HepG2 (cell line): ENCODE measurements around the gene RNASE11. TPM values are rescaled to one million over a fixed set of nuclear protein-coding genes. Genes with fewer than 3 reads are reported as not detected.

Source experiments
- IKZF4 ChIP-seq: sonication (generic); formaldehyde crosslinking; IDR thresholded peaks from 2 replicates; pipeline ENCODE4 v1.5.1; 2020; ENCODE audit warnings: borderline replicate concordance, mild to moderate bottlenecking, low read depth, missing genetic modification reagents; ENCODE audit errors: not compliant biosample characterization
- NFRKB ChIP-seq: fragments of 450-650 bp; IDR thresholded peaks from 2 replicates; pipeline ENCODE4 v1.6.1; 2017
- RARA ChIP-seq: IDR thresholded peaks from 2 replicates; pipeline ENCODE4 v1.6.1; 2016; ENCODE audit warnings: missing genetic modification reagents, missing compliant biosample characterization
- SIN3A ChIP-seq: IDR thresholded peaks from 2 replicates; pipeline ENCODE4 v1.6.1; 2011; ENCODE audit warnings: low read depth, mild to moderate bottlenecking, control low read depth, low read length, borderline replicate concordance
- TAF1 ChIP-seq: sonication (generic); formaldehyde crosslinking; IDR thresholded peaks from 2 replicates; pipeline ENCODE4 v1.4.0; 2020; ENCODE audit warnings: missing genetic modification reagents
- TBX2 ChIP-seq: sonication (generic); formaldehyde crosslinking; IDR thresholded peaks from 2 replicates; pipeline ENCODE4 v1.5.0; 2020; ENCODE audit warnings: missing genetic modification reagents, mild to moderate bottlenecking, borderline replicate concordance
- TCF12 ChIP-seq, 2 experiments: fragments of 450-650 bp in 1 of 2; sonication (generic) in 1 of 2; formaldehyde crosslinking in 1 of 2; IDR thresholded peaks; 2 replicates each; pipeline versions ENCODE4 v1.6.1 to v1.8.0; 2017 to 2022; ENCODE audit warnings: antibody characterized with exemption in 1 of 2, mild to moderate bottlenecking in 1 of 2, missing genetic modification reagents in 1 of 2, moderate library complexity in 1 of 2
- ZC3H13 ChIP-seq: sonication (generic); formaldehyde crosslinking; IDR thresholded peaks from 2 replicates; pipeline ENCODE4 v1.8.1; 2023; ENCODE audit warnings: mild to moderate bottlenecking, missing genetic modification reagents, moderate library complexity
- ZNF143 ChIP-seq: sonication (generic); formaldehyde crosslinking; IDR thresholded peaks from 2 replicates; pipeline ENCODE4 v1.4.0; 2020; ENCODE audit warnings: missing genetic modification reagents
- ZNF550 ChIP-seq: sonication (generic); formaldehyde crosslinking; IDR thresholded peaks from 2 replicates; pipeline ENCODE4 v1.4.0; 2020; ENCODE audit warnings: mild to moderate bottlenecking, missing genetic modification reagents, borderline replicate concordance
- ZSCAN21 ChIP-seq: sonication (generic); formaldehyde crosslinking; IDR thresholded peaks from 2 replicates; pipeline ENCODE4 v1.8.0; 2022; ENCODE audit warnings: mild to moderate bottlenecking, missing genetic modification reagents, moderate library complexity, borderline replicate concordance
- polyA plus RNA-seq, 8 experiments: library from polyadenylated mRNA; depleted of rRNA in 3 of 8; stranded (reverse) in 7 of 8; unstranded in 1 of 8; fragments of >200 nt; fragmentation: Illumina TruSeq in 4 of 8; extraction: Trizol in 4 of 8; gene quantifications; 2 replicates each; pipeline versions ENCODE4 v1.2.1 to v1.2.3, GENCODE V29; 2011 to 2016; ENCODE audit warnings: low read depth in 4 of 8, missing spikeins in 1 of 8, mixed read lengths in 1 of 8; ENCODE audit not compliant: insufficient read depth in 1 of 8
- total RNA-seq, 5 experiments: library from RNA; depleted of rRNA; stranded (reverse); fragments of >200 nt; fragmentation: Illumina TruSeq; extraction: Trizol; gene quantifications; 2 replicates each; pipeline ENCODE4 v1.2.3, GENCODE V29; 2016; ENCODE audit warnings: low read depth in 1 of 5
- TF ChIP-seq, protein P1 (sequence below): sonication (generic); formaldehyde crosslinking; IDR thresholded peaks from 2 replicates; pipeline ENCODE4 v1.8.0; 2022; ENCODE audit warnings: missing genetic modification reagents, mild to moderate bottlenecking, borderline replicate concordance
- TF ChIP-seq, protein P2 (sequence below): sonication (generic); formaldehyde crosslinking; IDR thresholded peaks from 2 replicates; pipeline ENCODE4 v1.4.0; 2020; ENCODE audit warnings: missing genetic modification reagents, mild to moderate bottlenecking, borderline replicate concordance
- TF ChIP-seq, protein P3 (sequence below): sonication (generic); formaldehyde crosslinking; IDR thresholded peaks from 2 replicates; pipeline ENCODE4 v1.4.0; 2020; ENCODE audit warnings: missing genetic modification reagents, borderline replicate concordance
- TF ChIP-seq, protein P4 (sequence below): sonication (generic); formaldehyde crosslinking; IDR thresholded peaks from 2 replicates; pipeline ENCODE4 v1.5.0; 2020; ENCODE audit warnings: missing genetic modification reagents
- TF ChIP-seq, protein P5 (sequence below): sonication (generic); formaldehyde crosslinking; IDR thresholded peaks from 2 replicates; pipeline ENCODE4 v1.4.0; 2020; ENCODE audit warnings: missing genetic modification reagents

Gene RNASE11
- total and polyA plus RNA-seq, 2 of the 13 experiments (the other 11 are each of a cell fraction or from before 2014, with no cell fraction given): not detected

DNA sequence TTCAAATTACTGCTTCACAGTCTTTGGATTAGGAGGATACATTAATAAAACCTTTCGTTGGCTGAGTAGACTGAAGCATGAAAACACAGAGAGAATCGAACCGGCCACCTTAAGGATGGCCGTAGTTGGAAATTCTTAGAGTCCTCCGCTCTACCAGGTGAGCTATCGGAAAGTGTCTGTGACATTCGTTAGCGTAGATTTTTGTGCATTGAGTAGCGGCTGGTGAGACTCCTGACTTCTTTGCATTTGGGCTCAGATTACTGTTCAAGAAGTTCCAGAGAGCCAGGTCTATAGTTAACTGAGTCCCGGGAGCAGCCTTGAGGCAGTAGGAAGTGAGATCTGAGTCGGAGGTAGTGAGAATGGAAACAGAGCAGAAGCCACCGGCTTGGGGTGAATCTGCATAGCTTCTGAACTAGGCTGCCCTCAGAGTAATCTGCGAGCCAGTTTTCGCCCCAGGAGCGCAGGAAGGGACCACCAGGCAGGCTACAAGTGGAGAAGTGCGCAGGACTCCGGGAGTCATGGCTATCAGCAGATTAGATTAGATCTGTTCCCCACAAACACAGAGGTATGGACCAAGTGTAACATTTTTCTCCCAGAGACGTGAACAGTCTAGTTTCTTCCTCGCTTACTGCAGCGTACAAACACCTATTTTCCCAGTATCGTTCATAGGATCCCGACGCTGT lies 42.7 kb upstream of the RNASE11 start (continued):
- TF ChIP-seq RARA: peak; percentile 14; the same call in 1 of the 2 replicates
- TF ChIP-seq, protein P1, sequence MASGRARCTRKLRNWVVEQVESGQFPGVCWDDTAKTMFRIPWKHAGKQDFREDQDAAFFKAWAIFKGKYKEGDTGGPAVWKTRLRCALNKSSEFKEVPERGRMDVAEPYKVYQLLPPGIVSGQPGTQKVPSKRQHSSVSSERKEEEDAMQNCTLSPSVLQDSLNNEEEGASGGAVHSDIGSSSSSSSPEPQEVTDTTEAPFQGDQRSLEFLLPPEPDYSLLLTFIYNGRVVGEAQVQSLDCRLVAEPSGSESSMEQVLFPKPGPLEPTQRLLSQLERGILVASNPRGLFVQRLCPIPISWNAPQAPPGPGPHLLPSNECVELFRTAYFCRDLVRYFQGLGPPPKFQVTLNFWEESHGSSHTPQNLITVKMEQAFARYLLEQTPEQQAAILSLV (CRISPR knock-in tag): no peak
- TF ChIP-seq TAF1: peak; percentile 27; the same call in 1 of the 2 replicates
- no peak for TF ChIP-seq IKZF4 (CRISPR knock-in tag)
- TF ChIP-seq NFRKB: no peak
- TF ChIP-seq, protein P2, sequence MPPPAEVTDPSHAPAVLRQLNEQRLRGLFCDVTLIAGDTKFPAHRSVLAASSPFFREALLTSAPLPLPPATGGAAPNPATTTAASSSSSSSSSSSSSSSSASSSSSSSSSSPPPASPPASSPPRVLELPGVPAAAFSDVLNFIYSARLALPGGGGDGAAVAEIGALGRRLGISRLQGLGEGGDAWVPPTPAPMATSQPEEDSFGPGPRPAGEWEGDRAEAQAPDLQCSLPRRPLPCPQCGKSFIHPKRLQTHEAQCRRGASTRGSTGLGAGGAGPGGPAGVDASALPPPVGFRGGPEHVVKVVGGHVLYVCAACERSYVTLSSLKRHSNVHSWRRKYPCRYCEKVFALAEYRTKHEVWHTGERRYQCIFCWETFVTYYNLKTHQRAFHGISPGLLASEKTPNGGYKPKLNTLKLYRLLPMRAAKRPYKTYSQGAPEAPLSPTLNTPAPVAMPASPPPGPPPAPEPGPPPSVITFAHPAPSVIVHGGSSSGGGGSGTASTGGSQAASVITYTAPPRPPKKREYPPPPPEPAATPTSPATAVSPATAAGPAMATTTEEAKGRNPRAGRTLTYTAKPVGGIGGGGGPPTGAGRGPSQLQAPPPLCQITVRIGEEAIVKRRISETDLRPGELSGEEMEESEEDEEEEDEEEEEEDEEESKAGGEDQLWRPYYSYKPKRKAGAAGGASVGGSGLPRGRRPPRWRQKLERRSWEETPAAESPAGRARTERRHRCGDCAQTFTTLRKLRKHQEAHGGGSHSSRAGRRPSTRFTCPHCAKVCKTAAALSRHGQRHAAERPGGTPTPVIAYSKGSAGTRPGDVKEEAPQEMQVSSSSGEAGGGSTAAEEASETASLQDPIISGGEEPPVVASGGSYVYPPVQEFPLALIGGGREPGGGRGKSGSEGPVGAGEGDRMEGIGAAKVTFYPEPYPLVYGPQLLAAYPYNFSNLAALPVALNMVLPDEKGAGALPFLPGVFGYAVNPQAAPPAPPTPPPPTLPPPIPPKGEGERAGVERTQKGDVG (CRISPR knock-in tag): no peak
- TF ChIP-seq TCF12 (IDR thresholded peaks at IDR 0.05): no peak
- TF ChIP-seq TCF12 (CRISPR knock-in tag; IDR thresholded peaks at IDR 0.05): 0 out of 2 replicates have a peak, but pooled peaks have one; percentile 44
- TF ChIP-seq, protein P3, sequence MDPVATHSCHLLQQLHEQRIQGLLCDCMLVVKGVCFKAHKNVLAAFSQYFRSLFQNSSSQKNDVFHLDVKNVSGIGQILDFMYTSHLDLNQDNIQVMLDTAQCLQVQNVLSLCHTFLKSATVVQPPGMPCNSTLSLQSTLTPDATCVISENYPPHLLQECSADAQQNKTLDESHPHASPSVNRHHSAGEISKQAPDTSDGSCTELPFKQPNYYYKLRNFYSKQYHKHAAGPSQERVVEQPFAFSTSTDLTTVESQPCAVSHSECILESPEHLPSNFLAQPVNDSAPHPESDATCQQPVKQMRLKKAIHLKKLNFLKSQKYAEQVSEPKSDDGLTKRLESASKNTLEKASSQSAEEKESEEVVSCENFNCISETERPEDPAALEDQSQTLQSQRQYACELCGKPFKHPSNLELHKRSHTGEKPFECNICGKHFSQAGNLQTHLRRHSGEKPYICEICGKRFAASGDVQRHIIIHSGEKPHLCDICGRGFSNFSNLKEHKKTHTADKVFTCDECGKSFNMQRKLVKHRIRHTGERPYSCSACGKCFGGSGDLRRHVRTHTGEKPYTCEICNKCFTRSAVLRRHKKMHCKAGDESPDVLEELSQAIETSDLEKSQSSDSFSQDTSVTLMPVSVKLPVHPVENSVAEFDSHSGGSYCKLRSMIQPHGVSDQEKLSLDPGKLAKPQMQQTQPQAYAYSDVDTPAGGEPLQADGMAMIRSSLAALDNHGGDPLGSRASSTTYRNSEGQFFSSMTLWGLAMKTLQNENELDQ (CRISPR knock-in tag): no peak
- 0 out of 2 replicates have a peak, but pooled peaks have one; percentile 36 for TF ChIP-seq ZNF550 (CRISPR knock-in tag)
- TF ChIP-seq ZC3H13 (CRISPR knock-in tag): no peak
- TF ChIP-seq ZSCAN21 (CRISPR knock-in tag): peak; percentile 45; the same call in 1 of the 2 replicates
- peak; percentile 45; the same call in 1 of the 2 replicates for TF ChIP-seq TBX2 (CRISPR knock-in tag)
- peak; percentile 46; the same call in 1 of the 2 replicates for TF ChIP-seq ZNF143 (CRISPR knock-in tag)
- TF ChIP-seq, protein P4, sequence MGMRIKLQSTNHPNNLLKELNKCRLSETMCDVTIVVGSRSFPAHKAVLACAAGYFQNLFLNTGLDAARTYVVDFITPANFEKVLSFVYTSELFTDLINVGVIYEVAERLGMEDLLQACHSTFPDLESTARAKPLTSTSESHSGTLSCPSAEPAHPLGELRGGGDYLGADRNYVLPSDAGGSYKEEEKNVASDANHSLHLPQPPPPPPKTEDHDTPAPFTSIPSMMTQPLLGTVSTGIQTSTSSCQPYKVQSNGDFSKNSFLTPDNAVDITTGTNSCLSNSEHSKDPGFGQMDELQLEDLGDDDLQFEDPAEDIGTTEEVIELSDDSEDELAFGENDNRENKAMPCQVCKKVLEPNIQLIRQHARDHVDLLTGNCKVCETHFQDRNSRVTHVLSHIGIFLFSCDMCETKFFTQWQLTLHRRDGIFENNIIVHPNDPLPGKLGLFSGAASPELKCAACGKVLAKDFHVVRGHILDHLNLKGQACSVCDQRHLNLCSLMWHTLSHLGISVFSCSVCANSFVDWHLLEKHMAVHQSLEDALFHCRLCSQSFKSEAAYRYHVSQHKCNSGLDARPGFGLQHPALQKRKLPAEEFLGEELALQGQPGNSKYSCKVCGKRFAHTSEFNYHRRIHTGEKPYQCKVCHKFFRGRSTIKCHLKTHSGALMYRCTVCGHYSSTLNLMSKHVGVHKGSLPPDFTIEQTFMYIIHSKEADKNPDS (CRISPR knock-in tag): no peak
- TF ChIP-seq SIN3A: 0 out of 2 replicates have a peak, but pooled peaks have one; percentile 37
- TF ChIP-seq, protein P5, sequence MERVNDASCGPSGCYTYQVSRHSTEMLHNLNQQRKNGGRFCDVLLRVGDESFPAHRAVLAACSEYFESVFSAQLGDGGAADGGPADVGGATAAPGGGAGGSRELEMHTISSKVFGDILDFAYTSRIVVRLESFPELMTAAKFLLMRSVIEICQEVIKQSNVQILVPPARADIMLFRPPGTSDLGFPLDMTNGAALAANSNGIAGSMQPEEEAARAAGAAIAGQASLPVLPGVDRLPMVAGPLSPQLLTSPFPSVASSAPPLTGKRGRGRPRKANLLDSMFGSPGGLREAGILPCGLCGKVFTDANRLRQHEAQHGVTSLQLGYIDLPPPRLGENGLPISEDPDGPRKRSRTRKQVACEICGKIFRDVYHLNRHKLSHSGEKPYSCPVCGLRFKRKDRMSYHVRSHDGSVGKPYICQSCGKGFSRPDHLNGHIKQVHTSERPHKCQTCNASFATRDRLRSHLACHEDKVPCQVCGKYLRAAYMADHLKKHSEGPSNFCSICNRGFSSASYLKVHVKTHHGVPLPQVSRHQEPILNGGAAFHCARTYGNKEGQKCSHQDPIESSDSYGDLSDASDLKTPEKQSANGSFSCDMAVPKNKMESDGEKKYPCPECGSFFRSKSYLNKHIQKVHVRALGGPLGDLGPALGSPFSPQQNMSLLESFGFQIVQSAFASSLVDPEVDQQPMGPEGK (CRISPR knock-in tag): 0 out of 2 replicates have a peak, but pooled peaks have one; percentile 14
